Hepatocyte (in vitro differentiated cells): ENCODE data around the gene USP49. TPM values are rescaled to one million over a fixed set of nuclear protein-coding genes. Genes with fewer than 3 reads are reported as not detected.
A peak's percentile ranks its signal among the peaks of the same experiment; 100 is the strongest.

Source experiments
- DNase-seq: peaks from one replicate; pipeline ENCODE4 v3.0.0-alpha.2; 2016; ENCODE audit warnings: low spot score
- H2AFZ ChIP-seq: fragments of 200-600 bp; sonication (generic); 2 replicates; pipeline ENCODE4 v1.6.0; 2016; ENCODE audit warnings: antibody characterized with exemption, mild to moderate bottlenecking
- H3K27ac ChIP-seq: fragments of 200-600 bp; sonication (generic); 2 replicates; pipeline ENCODE4 v1.5.1; 2016; ENCODE audit warnings: mild to moderate bottlenecking
- H3K27me3 ChIP-seq: fragments of 200-600 bp; sonication (generic); 2 replicates; pipeline ENCODE4 v1.6.1; 2016
- H3K36me3 ChIP-seq: fragments of 200-600 bp; sonication (generic); replicated peaks from 2 replicates; pipeline ENCODE4 v1.5.1; 2016; ENCODE audit warnings: low read depth; ENCODE audit not compliant: insufficient read depth
- H3K4me1 ChIP-seq: fragments of 200-600 bp; sonication (generic); 2 replicates; pipeline ENCODE4 v1.5.1; 2016; ENCODE audit warnings: mild to moderate bottlenecking, moderate library complexity; ENCODE audit not compliant: insufficient read depth
- H3K4me2 ChIP-seq: fragments of 200-600 bp; sonication (generic); 2 replicates; pipeline ENCODE4 v1.6.0; 2016
- H3K4me3 ChIP-seq: fragments of 200-600 bp; sonication (generic); 2 replicates; pipeline ENCODE4 v1.5.1; 2016; ENCODE audit warnings: mild to moderate bottlenecking
- H3K79me2 ChIP-seq: fragments of 200-600 bp; sonication (generic); 2 replicates; pipeline ENCODE4 v1.6.0; 2017; ENCODE audit warnings: mild to moderate bottlenecking
- H3K9me2 ChIP-seq: fragments of 200-600 bp; sonication (generic); replicated peaks from 2 replicates; pipeline ENCODE4 v1.6.0; 2017; ENCODE audit warnings: mild to moderate bottlenecking; ENCODE audit not compliant: insufficient read depth
- H3K9me3 ChIP-seq: fragments of 200-600 bp; sonication (generic); 2 replicates; pipeline ENCODE4 v1.5.1; 2016; ENCODE audit warnings: low read depth, mild to moderate bottlenecking
- H4K20me1 ChIP-seq: fragments of 200-600 bp; sonication (generic); 2 replicates; pipeline ENCODE4 v1.6.0; 2016; ENCODE audit warnings: mild to moderate bottlenecking; ENCODE audit not compliant: insufficient read depth, poor library complexity, severe bottlenecking
- CTCF ChIP-seq: fragments of 200-600 bp; sonication (generic); IDR thresholded peaks from 2 replicates; pipeline ENCODE4 v1.5.1; 2016; ENCODE audit warnings: antibody characterized with exemption, mild to moderate bottlenecking; ENCODE audit not compliant: poor library complexity
- EZH2 ChIP-seq: fragments of 200-600 bp; sonication (generic); IDR thresholded peaks from 2 replicates; pipeline ENCODE4 v1.6.1; 2016; ENCODE audit warnings: antibody characterized with exemption, mild to moderate bottlenecking, borderline replicate concordance
- EZH2phosphoT487 ChIP-seq: fragments of 200-600 bp; sonication (generic); IDR thresholded peaks from one replicate; pipeline ENCODE4 v1.6.1; 2018; ENCODE audit warnings: antibody characterized with exemption, mild to moderate bottlenecking, low read depth, moderate library complexity; ENCODE audit not compliant: unreplicated experiment, severe bottlenecking
- WGBS: methylation state at CpG from one replicate; pipeline ENCODE4 v1.1.6; 2016; ENCODE audit warnings: low lambda C conversion rate; ENCODE audit errors: missing lambda C conversion rate; 5-methylcytosine and 5-hydroxymethylcytosine counted together
- polyA plus RNA-seq: library from polyadenylated mRNA; unstranded; fragments of >200 nt; fragmentation: Nextera tagmentation; extraction: Ambion mirVana; gene quantifications from 2 replicates; pipeline ENCODE4 v1.2.1, GENCODE V29; 2016
- total RNA-seq: library from RNA; depleted of rRNA; stranded (reverse); fragments of >200 nt; gene quantifications from 2 replicates; pipeline ENCODE4 v1.2.3, GENCODE V29; 2014

USP49 gene
- total and polyA plus RNA-seq, 2 experiments from 2014 or later = 1.0 to 2.4 TPM

- Histone ChIP-seq H3K27ac (peak overlapping the region; percentile 91), H2AFZ (no peak overlapping the region), H3K4me1 (peaks cover 24% of the 10 kb centered on the region), H3K9me3 (no peaks in the 10 kb centered on the region), H3K79me2 (peaks cover 32% of the 10 kb centered on the region), H3K36me3 (no peaks in the 10 kb centered on the region), H4K20me1 (peaks cover 5% of the 10 kb centered on the region), H3K27me3 (no peaks in the 10 kb centered on the region), H3K4me2 (peak overlapping the region; percentile 97), H3K4me3 (peak overlapping the region; percentile 57), H3K9me2 (no peaks in the 10 kb centered on the region)
- no peak for TF ChIP-seq EZH2
- no peak for TF ChIP-seq CTCF
- TF ChIP-seq EZH2phosphoT487 = no peak
- 35% methylated on average over 11 of the region's 11 CpGs for WGBS
- peak; percentile 63 for DNase-seq
These were observed 44.1 kb upstream of the USP49 start for GRCh38 chr6:41939176-41939847.

GRCh38 chr6:41938590-41939175 is 43.5 kb upstream of the USP49 start:
- no peak overlapping the region for H3K4me3 ChIP-seq
- H3K79me2 ChIP-seq = peaks cover 32% of the 10 kb centered on the region
- H3K4me1 ChIP-seq = peaks cover 24% of the 10 kb centered on the region
- 81% methylated on average over 5 of the region's 5 CpGs for WGBS
- H3K4me2 ChIP-seq = peak overlapping the region; percentile 97
- TF ChIP-seq EZH2phosphoT487 (no peak), CTCF (no peak), EZH2 (no peak)
- DNase-seq = no peak
- H4K20me1 ChIP-seq = peaks cover 5% of the 10 kb centered on the region
- H3K36me3 ChIP-seq = no peaks in the 10 kb centered on the region
- peak overlapping the region; percentile 91 for H3K27ac ChIP-seq
- H2AFZ ChIP-seq = no peak overlapping the region
- no peaks in the 10 kb centered on the region for H3K27me3 ChIP-seq
- H3K9me3 ChIP-seq = no peaks in the 10 kb centered on the region
- no peaks in the 10 kb centered on the region for H3K9me2 ChIP-seq

- TF ChIP-seq EZH2phosphoT487 (no peak), CTCF (no peak), EZH2 (no peak)
- H3K36me3 ChIP-seq = no peaks in the 10 kb centered on the region
- H3K9me3 ChIP-seq = no peaks in the 10 kb centered on the region
- no peaks in the 10 kb centered on the region for H3K27me3 ChIP-seq
- DNase-seq = no peak
- H3K27ac ChIP-seq = peak overlapping the region; percentile 91
- H3K4me1 ChIP-seq = peaks cover 24% of the 10 kb centered on the region
- no peak overlapping the region for H2AFZ ChIP-seq
- no peaks in the 10 kb centered on the region for H3K9me2 ChIP-seq
- 76% methylated on average over 4 of the region's 4 CpGs for WGBS
- H4K20me1 ChIP-seq = peaks cover 5% of the 10 kb centered on the region
- peaks cover 32% of the 10 kb centered on the region for H3K79me2 ChIP-seq
- H3K4me2 ChIP-seq = peak overlapping the region; percentile 97
- H3K4me3 ChIP-seq = no peak overlapping the region
These were observed 42.8 kb upstream of the USP49 start for GRCh38 chr6:41937861-41938574.
